Astrocyte of the spinal cord (primary cell): Measurements from ENCODE around the gene GLIPR2.
"Not testable (repeated sequence)": the region's sequence is repeated elsewhere in the genome, so short reads cannot be mapped to it uniquely, and the experiment has no call there.

ENCODE experiments used
- DNase-seq: peaks from one replicate; pipeline ENCODE4 v3.0.0; 2011; ENCODE audit warnings: low read depth, low spot score
- H3K4me3 ChIP-seq: 2 replicates; pipeline ENCODE4 v1.5.1; 2011; ENCODE audit warnings: low read depth, mild to moderate bottlenecking, low read length, moderate library complexity
- in situ Hi-C: cut with HindIII; loops from 2 replicates; pipeline ENCODE4 v1.10.0; 2017; ENCODE audit warnings: low sequenced_read_pairs
- TF ChIP-seq, protein P1 (sequence below): IDR thresholded peaks from 2 replicates; pipeline ENCODE4 v1.5.1; 2012; ENCODE audit warnings: low read depth, mild to moderate bottlenecking, low read length, inconsistent platforms

The GLIPR2 gene

GRCh38 chr9:36128349-36128748 lies 8.2 kb upstream of the GLIPR2 start:
- TF ChIP-seq, protein P1, sequence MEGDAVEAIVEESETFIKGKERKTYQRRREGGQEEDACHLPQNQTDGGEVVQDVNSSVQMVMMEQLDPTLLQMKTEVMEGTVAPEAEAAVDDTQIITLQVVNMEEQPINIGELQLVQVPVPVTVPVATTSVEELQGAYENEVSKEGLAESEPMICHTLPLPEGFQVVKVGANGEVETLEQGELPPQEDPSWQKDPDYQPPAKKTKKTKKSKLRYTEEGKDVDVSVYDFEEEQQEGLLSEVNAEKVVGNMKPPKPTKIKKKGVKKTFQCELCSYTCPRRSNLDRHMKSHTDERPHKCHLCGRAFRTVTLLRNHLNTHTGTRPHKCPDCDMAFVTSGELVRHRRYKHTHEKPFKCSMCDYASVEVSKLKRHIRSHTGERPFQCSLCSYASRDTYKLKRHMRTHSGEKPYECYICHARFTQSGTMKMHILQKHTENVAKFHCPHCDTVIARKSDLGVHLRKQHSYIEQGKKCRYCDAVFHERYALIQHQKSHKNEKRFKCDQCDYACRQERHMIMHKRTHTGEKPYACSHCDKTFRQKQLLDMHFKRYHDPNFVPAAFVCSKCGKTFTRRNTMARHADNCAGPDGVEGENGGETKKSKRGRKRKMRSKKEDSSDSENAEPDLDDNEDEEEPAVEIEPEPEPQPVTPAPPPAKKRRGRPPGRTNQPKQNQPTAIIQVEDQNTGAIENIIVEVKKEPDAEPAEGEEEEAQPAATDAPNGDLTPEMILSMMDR, result no peak
- DNase-seq, result no peak
- no peak overlapping the region for H3K4me3 ChIP-seq
- in situ Hi-C loops, result no loop called here

DNA sequence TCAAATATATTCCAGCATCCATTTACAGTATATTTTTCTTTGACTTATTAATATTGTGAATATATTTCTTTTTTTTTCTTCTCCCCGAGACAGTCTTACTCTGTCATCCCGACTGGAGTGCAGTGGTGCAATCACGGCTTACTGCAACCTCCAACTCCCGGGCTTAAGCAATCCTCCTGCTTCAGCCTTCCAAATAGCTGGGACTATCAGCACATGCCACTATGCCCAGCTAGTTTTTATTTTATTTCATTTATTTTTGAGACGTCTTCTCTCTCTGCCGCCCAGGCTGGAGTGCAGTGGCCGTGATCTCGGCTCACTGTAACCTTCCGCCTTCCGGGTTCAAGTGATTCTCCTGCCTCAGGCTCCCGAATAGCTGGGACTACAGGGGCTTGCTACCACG lies 7.4 kb upstream of the GLIPR2 start:
- in situ Hi-C loops, result no loop called here
- no peak overlapping the region for H3K4me3 ChIP-seq
- TF ChIP-seq, protein P1, result no peak
- no peak for DNase-seq

DNA sequence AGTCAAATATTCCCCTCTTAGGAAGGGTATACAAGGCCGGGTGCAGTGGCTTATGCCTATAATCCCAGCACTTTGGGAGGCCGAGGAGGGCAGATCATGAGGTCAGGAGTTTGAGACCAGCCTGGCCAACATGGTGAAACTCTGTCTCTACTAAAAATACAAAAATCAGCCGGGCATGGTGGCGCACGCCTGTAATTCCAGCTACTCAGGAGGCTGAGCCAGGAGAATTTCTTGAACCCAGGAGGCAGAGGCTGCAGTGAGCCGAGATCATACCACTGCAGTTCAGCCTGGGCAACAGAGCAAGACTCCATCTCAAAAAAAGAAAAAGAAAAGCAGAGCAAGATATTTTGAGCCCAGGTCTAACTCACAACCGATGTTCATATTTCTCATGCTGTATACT lies 4.9 kb upstream of the GLIPR2 start:
- DNase-seq, H3K4me3 ChIP-seq, in situ Hi-C loops: not testable (repeated sequence)

GRCh38 chr9:36132086-36132485 lies 4.4 kb upstream of the GLIPR2 start:
- TF ChIP-seq, protein P1, result no peak
- DNase-seq, result no peak
- in situ Hi-C loops, result no loop called here
- no peak overlapping the region for H3K4me3 ChIP-seq

DNA sequence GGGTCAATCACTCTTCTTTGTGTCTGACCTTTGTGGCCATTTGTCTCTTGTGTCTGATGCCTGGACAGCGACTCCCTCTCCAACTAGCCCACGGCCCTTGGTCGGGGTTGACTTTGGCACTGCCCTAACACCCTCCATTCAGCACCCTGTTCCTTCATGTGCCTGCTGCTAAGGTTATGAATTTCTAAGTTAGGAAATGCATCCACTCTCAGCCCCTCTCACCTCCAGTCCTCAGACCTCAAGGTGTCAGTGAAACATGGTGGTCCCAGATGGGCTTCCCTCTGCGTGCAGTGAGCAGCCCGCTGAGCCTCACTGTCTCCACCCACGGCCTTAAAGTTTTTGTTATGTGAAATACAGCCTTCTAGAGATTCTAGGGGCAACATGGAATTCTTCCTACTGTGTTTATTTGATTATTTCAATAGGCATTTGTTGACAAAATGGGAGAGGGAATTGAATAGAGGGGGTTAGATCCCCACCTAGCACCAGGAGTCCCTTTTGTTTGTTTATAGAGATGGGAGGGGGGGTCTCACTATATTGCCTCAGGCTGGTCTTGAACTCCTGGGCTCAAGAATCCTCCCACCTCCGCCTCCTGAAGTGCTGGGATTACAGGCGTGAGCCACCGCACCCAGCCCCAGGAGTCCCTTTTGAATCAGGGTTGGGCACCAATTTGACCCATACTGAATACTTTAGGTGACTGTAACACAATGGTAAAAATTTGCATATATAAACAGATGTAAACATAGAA lies 1.6 kb upstream of the GLIPR2 start:
- TF ChIP-seq, protein P1, result no peak
- no peak for DNase-seq
- H3K4me3 ChIP-seq, result no peak overlapping the region
- in situ Hi-C loops, result no loop called here

DNA sequence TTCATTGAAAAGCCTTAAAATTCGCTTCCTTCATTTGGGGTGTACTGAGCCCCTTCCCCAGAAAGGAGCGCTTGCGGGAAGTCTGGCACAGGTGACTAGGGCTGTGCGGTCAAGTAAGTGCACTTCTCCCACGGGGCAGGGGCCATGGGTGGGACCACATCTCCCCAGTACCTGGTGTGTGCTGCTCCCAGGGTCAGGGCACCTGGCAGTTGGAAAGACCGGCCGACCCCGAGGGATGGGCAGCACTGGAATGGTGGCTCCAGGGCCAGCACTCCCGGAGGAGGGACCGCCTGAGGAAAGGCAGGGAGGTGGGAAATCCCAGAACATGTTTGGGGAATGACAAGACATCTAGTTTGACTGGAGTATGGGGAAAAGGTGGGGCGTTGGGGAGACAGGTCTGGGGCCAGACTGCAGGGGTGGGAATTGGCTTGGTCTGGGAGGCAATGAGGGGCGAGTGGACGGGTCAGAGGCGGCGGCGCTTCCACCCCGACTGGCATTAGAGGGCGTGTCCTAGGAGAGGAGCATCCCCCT lies 727 bp upstream of the GLIPR2 start:
- peak overlapping the region; percentile 54 for H3K4me3 ChIP-seq
- no peak for DNase-seq
- in situ Hi-C loops, result no loop called here
- TF ChIP-seq, protein P1, result no peak

GRCh38 chr9:36136894-36137391 lies 410 bp downstream of the GLIPR2 start:
- H3K4me3 ChIP-seq, result peak overlapping the region; percentile 54
- no peak for DNase-seq
- in situ Hi-C loops, result no loop called here
- TF ChIP-seq, protein P1, result no peak
